Esophagus muscularis mucosa (tissue), 3 donors: ENCODE results near the gene MTG1.

Experiments used
- EP300 ChIP-seq: sonication (generic); formaldehyde crosslinking; IDR thresholded peaks from one replicate; pipeline ENCODE4 v1.6.1; 2017; ENCODE audit warnings: antibody characterized with exemption
- TF ChIP-seq, protein P1 (sequence below), 3 experiments: fragments of 200-600 bp in 2 of 3; fragments of 450-650 bp in 1 of 3; sonication (generic) in 2 of 3; IDR thresholded peaks; one replicate each; pipeline ENCODE4 v1.5.1; 2017 to 2019; ENCODE audit warnings: antibody characterized with exemption in 3 of 3, mild to moderate bottlenecking in 2 of 3, moderate library complexity in 1 of 3

DNA sequence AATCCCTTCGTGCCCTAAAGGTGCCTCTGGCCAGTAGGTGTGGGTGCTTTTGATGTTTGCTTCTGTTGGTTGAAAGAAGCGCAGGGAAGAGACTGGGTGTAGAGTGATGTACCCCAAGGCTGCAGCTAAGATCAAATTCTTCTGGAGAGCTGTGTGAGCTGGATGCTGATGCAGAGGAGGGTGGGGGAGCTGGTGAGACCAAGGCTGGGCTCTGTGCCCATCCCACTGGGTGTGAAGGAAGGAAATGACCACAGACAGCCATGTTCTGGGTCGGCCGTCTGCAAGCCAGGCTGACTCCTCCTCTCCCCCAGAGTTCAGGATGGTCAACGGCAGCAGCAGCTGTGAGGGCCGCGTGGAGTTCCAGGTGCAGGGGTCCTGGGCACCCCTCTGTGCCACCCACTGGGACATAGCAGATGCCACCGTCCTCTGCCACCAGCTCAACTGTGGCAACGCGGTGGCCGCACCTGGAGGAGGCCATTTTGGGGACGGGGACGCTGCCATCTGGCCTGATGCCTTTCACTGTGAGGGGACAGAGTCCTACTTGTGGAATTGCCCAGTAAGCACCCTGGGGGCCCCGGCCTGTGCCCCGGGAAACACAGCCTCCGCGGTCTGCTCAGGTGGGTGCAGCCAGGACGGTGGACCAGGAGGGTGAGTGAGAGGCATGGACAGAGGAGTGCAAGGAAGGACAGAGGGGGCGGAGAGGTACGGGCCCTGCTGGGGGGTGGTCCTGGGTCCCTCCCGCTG, 64.9 kb downstream of the MTG1 start:
- TF ChIP-seq, protein P1, sequence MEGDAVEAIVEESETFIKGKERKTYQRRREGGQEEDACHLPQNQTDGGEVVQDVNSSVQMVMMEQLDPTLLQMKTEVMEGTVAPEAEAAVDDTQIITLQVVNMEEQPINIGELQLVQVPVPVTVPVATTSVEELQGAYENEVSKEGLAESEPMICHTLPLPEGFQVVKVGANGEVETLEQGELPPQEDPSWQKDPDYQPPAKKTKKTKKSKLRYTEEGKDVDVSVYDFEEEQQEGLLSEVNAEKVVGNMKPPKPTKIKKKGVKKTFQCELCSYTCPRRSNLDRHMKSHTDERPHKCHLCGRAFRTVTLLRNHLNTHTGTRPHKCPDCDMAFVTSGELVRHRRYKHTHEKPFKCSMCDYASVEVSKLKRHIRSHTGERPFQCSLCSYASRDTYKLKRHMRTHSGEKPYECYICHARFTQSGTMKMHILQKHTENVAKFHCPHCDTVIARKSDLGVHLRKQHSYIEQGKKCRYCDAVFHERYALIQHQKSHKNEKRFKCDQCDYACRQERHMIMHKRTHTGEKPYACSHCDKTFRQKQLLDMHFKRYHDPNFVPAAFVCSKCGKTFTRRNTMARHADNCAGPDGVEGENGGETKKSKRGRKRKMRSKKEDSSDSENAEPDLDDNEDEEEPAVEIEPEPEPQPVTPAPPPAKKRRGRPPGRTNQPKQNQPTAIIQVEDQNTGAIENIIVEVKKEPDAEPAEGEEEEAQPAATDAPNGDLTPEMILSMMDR (IDR thresholded peaks at IDR 0.05): no peak
- TF ChIP-seq EP300: no peak
